GM10248 (cell line): ENCODE results near the gene CDK18.

Experiments
- CTCF ChIA-PET: fragments of 300-600 bp; sonication (Branson Sonifier 250); formaldehyde crosslinking; extraction: SDS; loops from one replicate; lab custom pipeline; 2021; ENCODE audit warnings: antibody characterized with exemption; lab: Yijun Ruan, JAX
- POLR2A ChIA-PET: fragments of 350-650 bp; sonication (Branson Sonifier 250); formaldehyde crosslinking; extraction: SDS; loops from one replicate; lab custom pipeline; 2020; ENCODE audit warnings: antibody characterized with exemption; lab: Yijun Ruan, JAX
- DNase-seq: peaks from one replicate; pipeline ENCODE4 v3.0.0; 2012; ENCODE audit errors: extremely low spot score
- TF ChIP-seq, protein P1 (sequence below): IDR thresholded peaks from 2 replicates; pipeline ENCODE4 v1.5.1; 2012; ENCODE audit warnings: mild to moderate bottlenecking, low read depth; ENCODE audit errors: extremely low read depth, missing control alignments, control extremely low read depth

The CDK18 gene

DNA sequence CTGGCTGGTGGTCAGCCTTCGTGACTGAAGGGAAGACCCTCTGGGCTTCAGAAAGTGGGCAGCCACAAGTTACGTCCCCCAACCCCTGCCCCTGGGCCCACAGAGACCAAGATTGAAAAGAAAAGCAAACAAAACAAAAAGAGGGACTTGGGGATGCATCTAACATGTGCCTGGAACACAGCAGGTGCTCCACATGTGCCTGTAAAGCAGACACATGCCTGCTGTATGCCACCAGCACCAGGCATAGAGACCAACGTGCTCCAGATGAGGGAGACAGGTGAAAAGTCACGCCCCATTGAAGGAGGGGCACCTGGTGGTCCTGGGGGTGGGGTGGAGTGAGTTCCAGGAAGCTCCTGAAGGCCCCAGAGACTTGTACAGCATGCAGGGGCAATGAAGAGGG is 11.9 kb downstream of the CDK18 start:
- TF ChIP-seq, protein P1, sequence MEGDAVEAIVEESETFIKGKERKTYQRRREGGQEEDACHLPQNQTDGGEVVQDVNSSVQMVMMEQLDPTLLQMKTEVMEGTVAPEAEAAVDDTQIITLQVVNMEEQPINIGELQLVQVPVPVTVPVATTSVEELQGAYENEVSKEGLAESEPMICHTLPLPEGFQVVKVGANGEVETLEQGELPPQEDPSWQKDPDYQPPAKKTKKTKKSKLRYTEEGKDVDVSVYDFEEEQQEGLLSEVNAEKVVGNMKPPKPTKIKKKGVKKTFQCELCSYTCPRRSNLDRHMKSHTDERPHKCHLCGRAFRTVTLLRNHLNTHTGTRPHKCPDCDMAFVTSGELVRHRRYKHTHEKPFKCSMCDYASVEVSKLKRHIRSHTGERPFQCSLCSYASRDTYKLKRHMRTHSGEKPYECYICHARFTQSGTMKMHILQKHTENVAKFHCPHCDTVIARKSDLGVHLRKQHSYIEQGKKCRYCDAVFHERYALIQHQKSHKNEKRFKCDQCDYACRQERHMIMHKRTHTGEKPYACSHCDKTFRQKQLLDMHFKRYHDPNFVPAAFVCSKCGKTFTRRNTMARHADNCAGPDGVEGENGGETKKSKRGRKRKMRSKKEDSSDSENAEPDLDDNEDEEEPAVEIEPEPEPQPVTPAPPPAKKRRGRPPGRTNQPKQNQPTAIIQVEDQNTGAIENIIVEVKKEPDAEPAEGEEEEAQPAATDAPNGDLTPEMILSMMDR, result no peak
- ChIA-PET CTCF (interaction anchor here (0.9 to 6.3 kb wide), 6 partner anchors 8 to 180 kb away, joined by 3 to 38 read pairs (median 5); no protein-coding TSS in a partner anchor), POLR2A (no interaction called here)
- DNase-seq, result no peak

DNA sequence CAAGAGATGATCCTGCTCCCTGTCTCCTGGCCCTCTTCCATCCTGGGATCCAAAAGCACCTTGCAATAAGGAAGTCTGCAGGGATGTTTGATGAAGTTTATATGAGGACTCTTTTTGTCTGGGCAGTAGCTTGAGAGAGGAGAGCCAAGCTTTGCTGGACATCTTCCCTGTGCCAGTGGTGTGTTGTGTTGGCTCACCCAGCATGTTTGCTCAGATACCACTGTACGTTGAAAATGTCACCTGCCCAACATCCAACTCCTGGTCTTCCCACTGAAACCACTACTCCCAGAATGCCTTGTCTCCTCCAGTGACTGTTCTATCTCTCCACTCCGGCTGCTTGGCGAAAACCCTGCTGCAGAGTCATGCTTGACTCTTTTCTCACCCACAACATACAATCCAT is 12.8 kb downstream of the CDK18 start:
- ChIA-PET CTCF (interaction anchor here (1.4 to 1.6 kb wide), 4 partner anchors 12 to 181 kb away, joined by 3 to 9 read pairs (median 4); no protein-coding TSS in a partner anchor), POLR2A (no interaction called here)
- no peak for DNase-seq
- TF ChIP-seq, protein P1, result no peak

DNA sequence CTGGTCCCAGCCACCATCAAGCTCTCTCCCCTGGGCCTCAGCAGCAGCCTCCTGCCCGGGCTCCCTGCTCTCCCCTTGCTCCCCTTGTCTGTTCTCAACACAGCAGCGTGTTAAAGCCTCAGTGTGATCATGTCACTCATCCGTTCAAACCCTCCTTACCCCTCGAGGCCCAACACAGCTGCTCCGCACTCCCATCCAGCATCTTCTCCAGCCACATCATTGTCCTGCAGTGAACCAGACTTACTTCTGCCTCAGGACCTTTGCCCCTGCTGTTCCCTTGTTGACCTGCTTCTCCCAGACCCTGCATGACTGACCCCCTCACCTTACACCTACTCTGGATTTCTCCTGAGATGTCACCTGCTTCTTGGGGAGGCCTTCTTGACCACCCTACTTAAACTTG is 13.3 kb downstream of the CDK18 start:
- ChIA-PET CTCF (interaction anchor here (1.4 to 1.6 kb wide), 4 partner anchors 12 to 181 kb away, joined by 3 to 9 read pairs (median 4); no protein-coding TSS in a partner anchor), POLR2A (no interaction called here)
- TF ChIP-seq, protein P1, result no peak
- no peak for DNase-seq

- POLR2A ChIA-PET, result no interaction called here
- DNase-seq, result no peak
- TF ChIP-seq, protein P1, result no peak
- CTCF ChIA-PET, result interaction anchor here (0.8 to 8.5 kb wide), 3 partner anchors 10 to 165 kb away, joined by 3 to 194 read pairs (median 3); no protein-coding TSS in a partner anchor
Observed at GRCh38 chr1:205518661-205519540, 14.4 kb downstream of the CDK18 start.

GRCh38 chr1:205519541-205520131 is 15.2 kb downstream of the CDK18 start:
- TF ChIP-seq, protein P1, result no peak
- no peak for DNase-seq
- ChIA-PET POLR2A (no interaction called here), CTCF (interaction anchor here (0.8 to 8.5 kb wide), 4 partner anchors 9 to 246 kb away, joined by 3 to 194 read pairs (median 3); no protein-coding TSS in a partner anchor)

GRCh38 chr1:205520709-205521108 is 16.2 kb downstream of the CDK18 start:
- CTCF ChIA-PET, result interaction anchor here (1.3 to 13.6 kb wide), 3 partner anchors 32 to 247 kb away, joined by 3 to 247 read pairs (median 194); no protein-coding TSS in a partner anchor
- POLR2A ChIA-PET, result no interaction called here
- TF ChIP-seq, protein P1, result no peak
- no peak for DNase-seq
